ENCODE data around the gene ATP1B1.

Gene ATP1B1

DNA sequence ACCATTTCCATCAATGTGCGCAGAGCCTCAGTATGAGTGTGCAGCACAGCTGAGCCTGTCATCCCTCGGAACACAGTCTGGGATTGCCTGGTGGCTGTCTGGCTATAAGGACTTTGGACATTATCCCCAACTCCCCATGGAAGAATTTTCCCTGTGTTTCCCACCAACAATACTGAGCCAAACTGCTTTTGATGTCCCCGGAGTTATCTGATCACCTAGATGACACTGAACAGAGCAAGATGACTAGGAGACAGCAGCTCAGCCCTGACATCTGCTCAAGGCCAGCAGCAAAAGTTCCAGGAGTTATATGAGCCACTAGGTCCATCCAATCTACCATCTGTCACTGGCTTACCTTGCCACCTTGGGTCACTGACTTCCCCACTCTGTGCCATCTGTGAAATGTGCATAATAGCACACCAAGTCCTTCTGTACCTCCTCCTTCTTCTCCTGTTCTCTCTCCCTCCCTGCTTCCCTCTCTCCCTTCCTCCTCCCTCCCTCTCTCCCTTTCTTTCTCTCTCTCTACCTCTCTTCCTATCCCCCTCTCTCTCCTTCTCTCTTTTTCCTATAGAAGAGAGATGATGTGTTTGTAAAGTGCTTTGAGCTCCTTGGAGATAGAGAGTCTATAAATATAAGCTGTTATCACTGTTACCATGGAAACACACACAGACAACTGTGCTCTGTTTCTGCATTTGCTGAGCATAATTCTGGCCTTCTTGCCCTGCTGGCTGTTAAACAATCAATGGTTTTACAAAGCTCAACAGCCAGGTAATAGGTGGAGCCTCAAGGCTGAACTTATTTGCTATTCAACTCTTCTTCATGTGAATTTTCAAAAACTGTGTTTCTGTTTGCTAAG lies 19.7 kb upstream of the ATP1B1 start:
- H3K4me3 ChIP-seq (ENCODE audit: low read depth, low read length): no peak overlapping the region
- TF ChIP-seq, protein P1, sequence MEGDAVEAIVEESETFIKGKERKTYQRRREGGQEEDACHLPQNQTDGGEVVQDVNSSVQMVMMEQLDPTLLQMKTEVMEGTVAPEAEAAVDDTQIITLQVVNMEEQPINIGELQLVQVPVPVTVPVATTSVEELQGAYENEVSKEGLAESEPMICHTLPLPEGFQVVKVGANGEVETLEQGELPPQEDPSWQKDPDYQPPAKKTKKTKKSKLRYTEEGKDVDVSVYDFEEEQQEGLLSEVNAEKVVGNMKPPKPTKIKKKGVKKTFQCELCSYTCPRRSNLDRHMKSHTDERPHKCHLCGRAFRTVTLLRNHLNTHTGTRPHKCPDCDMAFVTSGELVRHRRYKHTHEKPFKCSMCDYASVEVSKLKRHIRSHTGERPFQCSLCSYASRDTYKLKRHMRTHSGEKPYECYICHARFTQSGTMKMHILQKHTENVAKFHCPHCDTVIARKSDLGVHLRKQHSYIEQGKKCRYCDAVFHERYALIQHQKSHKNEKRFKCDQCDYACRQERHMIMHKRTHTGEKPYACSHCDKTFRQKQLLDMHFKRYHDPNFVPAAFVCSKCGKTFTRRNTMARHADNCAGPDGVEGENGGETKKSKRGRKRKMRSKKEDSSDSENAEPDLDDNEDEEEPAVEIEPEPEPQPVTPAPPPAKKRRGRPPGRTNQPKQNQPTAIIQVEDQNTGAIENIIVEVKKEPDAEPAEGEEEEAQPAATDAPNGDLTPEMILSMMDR (IDR thresholded peaks at IDR 0.05; ENCODE audit: borderline replicate concordance, insufficient read depth, low read depth, low read length): no peak

DNA sequence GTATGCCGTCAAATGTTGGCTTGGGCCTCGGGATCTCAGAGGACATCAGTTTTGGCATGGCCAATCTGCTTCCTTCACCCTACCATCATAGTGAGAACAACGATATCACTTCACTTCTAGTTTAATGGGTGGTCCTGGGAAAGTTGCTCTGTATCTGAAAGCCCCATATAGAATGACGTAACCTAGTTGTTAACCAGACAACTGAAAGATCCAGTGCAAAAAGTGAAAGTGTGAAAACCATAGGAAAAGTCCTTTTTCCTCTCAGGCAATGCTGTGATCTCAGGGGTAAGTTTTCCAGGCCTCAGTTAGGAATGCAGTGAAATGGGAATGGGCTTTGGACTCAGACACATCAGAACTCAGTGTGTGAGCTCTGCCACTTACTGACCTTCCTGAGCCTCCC lies 18.6 kb upstream of the ATP1B1 start:
- TF ChIP-seq, protein P1 (IDR thresholded peaks at IDR 0.05; ENCODE audit: borderline replicate concordance, insufficient read depth, low read depth, low read length): no peak
- H3K4me3 ChIP-seq (ENCODE audit: low read depth, low read length): no peak overlapping the region

DNA sequence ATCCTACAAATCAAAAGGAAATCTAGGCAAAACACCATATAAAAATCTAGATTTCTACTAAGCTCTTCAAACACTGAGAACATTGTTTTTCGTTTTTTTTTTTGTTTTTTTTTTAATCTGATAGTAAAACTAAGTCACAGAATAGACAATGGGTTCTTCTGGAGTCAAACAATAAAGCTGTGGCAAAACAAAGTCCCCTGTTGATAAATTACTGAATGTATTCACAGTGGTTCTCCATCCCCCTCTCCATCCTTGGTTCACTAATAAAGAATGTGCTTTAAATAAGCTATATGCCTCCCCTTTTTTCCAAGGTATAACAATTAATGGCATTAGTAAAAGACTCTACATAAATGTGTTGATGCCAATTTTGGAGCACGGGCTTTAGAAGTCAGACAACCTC lies 16.7 kb upstream of the ATP1B1 start:
- TF ChIP-seq, protein P1 (IDR thresholded peaks at IDR 0.05; ENCODE audit: borderline replicate concordance, insufficient read depth, low read depth, low read length): no peak

DNA sequence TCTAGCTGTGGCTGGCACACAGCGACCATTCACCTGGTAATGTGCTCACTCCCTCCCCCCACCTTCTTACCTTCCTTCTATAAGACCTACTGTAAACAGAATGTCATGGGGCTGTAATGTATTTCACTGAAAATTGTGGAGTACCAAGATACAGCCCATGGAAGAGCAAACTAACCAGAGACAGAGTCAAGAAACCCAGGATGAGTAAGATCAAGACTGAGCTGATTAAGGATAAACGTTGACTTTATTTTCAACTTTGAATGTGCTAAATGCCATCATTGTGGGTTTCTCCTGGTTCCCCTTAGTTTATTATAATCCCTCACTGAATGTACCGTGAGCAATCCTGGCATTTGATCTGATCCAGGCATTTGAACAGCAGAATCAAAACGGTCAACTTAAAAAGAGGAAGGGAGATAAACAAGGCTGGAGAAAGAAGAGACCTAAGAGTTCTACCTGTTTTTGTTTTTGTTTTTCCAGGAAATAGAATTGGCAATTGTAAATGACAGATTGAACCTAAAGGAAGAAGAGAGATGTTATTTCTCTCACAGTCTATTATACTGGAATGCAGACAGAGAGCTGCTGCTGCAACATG lies 16.1 kb upstream of the ATP1B1 start:
- no peak overlapping the region for H3K4me3 ChIP-seq (ENCODE audit: low read depth, low read length)
- TF ChIP-seq, protein P1 (IDR thresholded peaks at IDR 0.05; ENCODE audit: borderline replicate concordance, insufficient read depth, low read depth, low read length): no peak

More for the DNA sequence above, 16.7 kb upstream of the ATP1B1 start:
- no peak overlapping the region for H3K4me3 ChIP-seq (ENCODE audit: low read depth, low read length)

DNA sequence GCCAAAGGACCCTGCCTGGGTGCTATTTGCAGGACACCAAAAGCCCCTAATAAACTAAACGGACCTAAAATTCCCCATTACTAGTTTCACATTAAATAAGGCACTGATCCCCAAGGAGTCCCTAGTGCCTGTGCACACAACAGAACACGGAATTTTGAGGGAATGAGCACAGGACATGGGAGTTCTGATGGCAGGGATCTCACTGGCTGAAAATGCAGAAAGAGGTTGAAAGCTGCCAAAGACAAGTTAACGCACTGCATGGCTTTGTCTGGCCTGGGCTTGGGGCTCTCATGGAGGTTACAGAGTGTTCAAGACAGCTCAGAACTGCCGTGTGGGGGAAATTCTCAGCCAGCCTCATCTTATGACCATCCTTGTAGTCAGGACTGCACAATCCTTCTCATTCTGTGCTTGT lies 15.6 kb upstream of the ATP1B1 start:
- no peak overlapping the region for H3K4me3 ChIP-seq (ENCODE audit: low read depth, low read length)
- TF ChIP-seq, protein P1 (IDR thresholded peaks at IDR 0.05; ENCODE audit: borderline replicate concordance, insufficient read depth, low read depth, low read length): no peak

DNA sequence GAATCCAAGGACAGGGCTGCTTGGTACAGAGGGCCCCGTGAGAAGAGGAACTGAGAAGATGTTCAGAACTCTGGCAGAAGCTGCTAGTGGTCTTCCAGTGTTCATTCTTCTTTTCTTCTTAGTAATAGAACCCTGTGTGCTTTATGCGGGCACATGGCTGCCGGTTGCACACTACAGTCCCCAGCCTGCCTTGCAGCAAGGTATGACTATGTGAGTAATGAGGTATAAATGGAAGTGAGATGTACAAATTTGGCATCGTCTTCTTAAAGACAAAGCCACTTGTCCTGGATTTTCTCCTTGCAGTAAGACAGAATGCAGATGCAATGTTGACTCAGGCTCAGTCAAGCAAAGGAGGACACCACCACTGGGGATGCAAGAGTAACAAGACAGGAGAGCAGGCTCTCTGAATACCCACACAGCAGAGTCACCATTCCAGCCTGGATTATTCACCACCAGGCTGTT lies 15.0 kb upstream of the ATP1B1 start:
- H3K4me3 ChIP-seq (ENCODE audit: low read depth, low read length): no peak overlapping the region
- TF ChIP-seq, protein P1 (IDR thresholded peaks at IDR 0.05; ENCODE audit: borderline replicate concordance, insufficient read depth, low read depth, low read length): no peak

DNA sequence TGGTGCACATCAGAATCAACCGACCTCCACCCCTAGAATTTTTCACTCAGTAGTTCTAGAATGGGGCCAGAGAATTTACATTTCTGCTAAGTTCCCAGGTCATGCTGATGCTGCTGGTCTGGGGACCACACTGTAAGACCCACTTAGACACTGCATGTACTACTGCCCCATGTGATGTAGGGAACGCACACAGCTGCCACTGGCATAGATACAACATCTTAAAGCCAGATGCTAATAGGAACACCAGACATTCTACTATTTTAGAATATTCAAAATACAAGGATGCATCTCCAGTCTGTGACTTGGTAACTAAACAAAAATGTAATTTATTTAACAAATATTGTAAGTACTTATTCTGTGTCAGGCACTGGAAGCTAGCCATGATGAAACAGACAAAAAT lies 14.1 kb upstream of the ATP1B1 start:
- TF ChIP-seq, protein P1 (IDR thresholded peaks at IDR 0.05; ENCODE audit: borderline replicate concordance, insufficient read depth, low read depth, low read length): no peak
- no peak overlapping the region for H3K4me3 ChIP-seq (ENCODE audit: low read depth, low read length)
